Endothelial cell of umbilical vein (primary cell): Measurements from ENCODE around the gene HOXA9. TPM values are rescaled to one million over a fixed set of nuclear protein-coding genes. Genes with fewer than 3 reads are reported as not detected.

ENCODE experiments used
- BruUV-seq: library from RNA; stranded (reverse); fragments of 400-500 nt; replicated peaks from 2 replicates; lab custom pipeline; 2021; lab: Mats Ljungman, UMichigan
- CTCF ChIA-PET: fragments of 300-600, 350-600 bp; sonication (Branson Sonifier 250); formaldehyde crosslinking; loops from one replicate; lab custom pipeline; 2021; ENCODE audit warnings: antibody characterized with exemption, inconsistent platforms; lab: Charles Lee
- POLR2A ChIA-PET: fragments of 300-600, 350-600 bp; sonication (Branson Sonifier 250); formaldehyde crosslinking; loops from one replicate; lab custom pipeline; 2021; ENCODE audit warnings: antibody characterized with exemption, inconsistent platforms; lab: Charles Lee
- DNase-seq: peaks from one replicate; pipeline ENCODE4 v3.0.0-alpha.2; 2011; ENCODE audit warnings: low read depth, low spot score
- FAIRE-seq: peaks from 2 replicates; lab custom pipeline; 2011; peaks lifted over from hg19 to GRCh38; lab: Jason Lieb, UNC
- H2AFZ ChIP-seq: 2 replicates; pipeline ENCODE4 v1.6.0; 2012; ENCODE audit warnings: low read depth, low read length, control low read depth, inconsistent platforms
- H3K27ac ChIP-seq: 2 replicates; pipeline ENCODE4 v1.5.1; 2011; ENCODE audit warnings: low read depth, mild to moderate bottlenecking, control low read depth, low read length, moderate library complexity; ENCODE audit not compliant: insufficient read depth
- H3K27me3 ChIP-seq, 2 experiments: 2 replicates each; pipeline versions ENCODE4 v1.6.0 to v1.6.1; 2011; ENCODE audit warnings: low read length in 2 of 2, mixed read lengths in 1 of 2; ENCODE audit not compliant: control insufficient read depth in 2 of 2, insufficient read depth in 2 of 2
- H3K36me3 ChIP-seq, 2 experiments: 2 replicates in 1 of 2; 3 replicates in 1 of 2; pipeline ENCODE4 v1.5.1; 2011; ENCODE audit warnings: low read length in 2 of 2, mild to moderate bottlenecking in 1 of 2, moderate library complexity in 1 of 2; ENCODE audit not compliant: control insufficient read depth in 2 of 2, insufficient read depth in 2 of 2; ENCODE audit errors: extremely low read depth in 1 of 2
- H3K4me1 ChIP-seq: 3 replicates; pipeline ENCODE4 v1.5.1; 2011; ENCODE audit warnings: mild to moderate bottlenecking, low read length; ENCODE audit not compliant: control insufficient read depth, insufficient read depth; ENCODE audit errors: extremely low read depth
- H3K4me2 ChIP-seq: 2 replicates; pipeline ENCODE4 v1.6.1; 2011; ENCODE audit warnings: low read length, control low read depth, mixed read lengths; ENCODE audit not compliant: insufficient read depth
- H3K4me3 ChIP-seq, 3 experiments: fragments of 200-600 bp in 1 of 3; sonication (generic), shearing (Covaris generic) in 1 of 3; replicated peaks in 1 of 3; 2 replicates each; pipeline ENCODE4 v1.5.1; 2011 to 2016; ENCODE audit warnings: control low read depth in 3 of 3, low read length in 3 of 3, mild to moderate bottlenecking in 2 of 3, inconsistent platforms in 1 of 3, low read depth in 1 of 3, moderate library complexity in 1 of 3; ENCODE audit not compliant: insufficient read depth in 1 of 3
- H3K79me2 ChIP-seq: 2 replicates; pipeline ENCODE4 v1.6.0; 2012; ENCODE audit warnings: low read length, inconsistent platforms; ENCODE audit not compliant: control insufficient read depth, insufficient read depth
- H3K9ac ChIP-seq: replicated peaks from 2 replicates; pipeline ENCODE3; 2011; ENCODE audit warnings: low read length, control low read depth; ENCODE audit not compliant: insufficient read depth; ENCODE audit errors: extremely low read depth
- H3K9me1 ChIP-seq: replicated peaks from 3 replicates; pipeline ENCODE4 v1.6.0; 2011; ENCODE audit warnings: mild to moderate bottlenecking, low read length; ENCODE audit not compliant: control insufficient read depth, insufficient read depth; ENCODE audit errors: extremely low read depth
- H3K9me3 ChIP-seq: replicated peaks from 2 replicates; pipeline ENCODE4 v1.5.1; 2012; ENCODE audit warnings: low read length, inconsistent platforms; ENCODE audit not compliant: control insufficient read depth, insufficient read depth
- H4K20me1 ChIP-seq: replicated peaks from 2 replicates; pipeline ENCODE3; 2011; ENCODE audit warnings: mild to moderate bottlenecking, low read length; ENCODE audit not compliant: control insufficient read depth, insufficient read depth; ENCODE audit errors: extremely low read depth
- CTCF ChIP-seq, 2 donors: IDR thresholded peaks; 1 replicate in 1 of 2; 2 replicates in 1 of 2; pipeline ENCODE4 v1.5.1; 2011; ENCODE audit warnings: low read length in 2 of 2, mild to moderate bottlenecking in 2 of 2, moderate library complexity in 2 of 2, control low read depth in 1 of 2, inconsistent platforms in 1 of 2, low read depth in 1 of 2; ENCODE audit not compliant: insufficient read depth in 1 of 2; ENCODE audit errors: extremely low read depth in 1 of 2
- EZH2 ChIP-seq: IDR thresholded peaks from 2 replicates; pipeline ENCODE4 v1.6.1; 2012; ENCODE audit warnings: borderline replicate concordance, low read depth, mild to moderate bottlenecking, moderate library complexity, low read length, inconsistent platforms; ENCODE audit not compliant: severe bottlenecking
- FOS ChIP-seq: IDR thresholded peaks from 2 replicates; pipeline ENCODE4 v1.6.1; 2011; ENCODE audit warnings: mild to moderate bottlenecking, low read length, moderate library complexity, borderline replicate concordance; ENCODE audit not compliant: insufficient read depth
- JUN ChIP-seq: IDR thresholded peaks from 2 replicates; pipeline ENCODE4 v1.6.1; 2011; ENCODE audit warnings: borderline replicate concordance, low read depth; ENCODE audit not compliant: insufficient read length, insufficient read depth
- MAX ChIP-seq: IDR thresholded peaks from 2 replicates; pipeline ENCODE4 v1.6.1; 2011; ENCODE audit not compliant: insufficient read depth, insufficient read length
- MYC ChIP-seq: IDR thresholded peaks from one replicate; pipeline ENCODE4 v1.6.1; 2011; ENCODE audit warnings: mild to moderate bottlenecking, low read depth, low read length
- POLR2A ChIP-seq: IDR thresholded peaks from 2 replicates; pipeline ENCODE4 v1.6.1; 2012; ENCODE audit warnings: low read depth, mild to moderate bottlenecking, control low read depth, low read length
- POLR2AphosphoS5 ChIP-seq: IDR thresholded peaks from 2 replicates; pipeline ENCODE4 v1.6.1; 2012; ENCODE audit warnings: low read depth, mild to moderate bottlenecking, control low read depth, low read length, moderate library complexity; ENCODE audit not compliant: insufficient read depth
- dilution Hi-C: fragments of 300-500 bp; cut with MboI; formaldehyde crosslinking; loops from one replicate; pipeline ENCODE4 v1.15.0; 2019; ENCODE audit warnings: low sequenced_read_pairs; ENCODE audit not compliant: extremely low pct_ligation_motif_present
- intact Hi-C: fragments of 100-400 bp; cut with micrococcal nuclease; formaldehyde crosslinking; loops from one replicate; pipeline ENCODE4 v1.10.0; 2022
- polyA plus RNA-seq, 4 experiments: library from polyadenylated mRNA; depleted of rRNA in 3 of 4; stranded (reverse) in 3 of 4; unstranded in 1 of 4; fragments of >200 nt; gene quantifications; 2 replicates each; pipeline versions ENCODE4 v1.2.1 to v1.2.3, GENCODE V29; 2011 to 2012; ENCODE audit warnings: missing spikeins in 1 of 4
- total RNA-seq: library from RNA; stranded (reverse); gene quantifications from 2 replicates; pipeline ENCODE4 v1.2.3, GENCODE V29; 2021

HOXA9 gene
- total and polyA plus RNA-seq, 2 donors (not counting 3 experiments of a cell fraction or from before 2014, with no cell fraction given), result 47.2 to 61.6 TPM

GRCh38 chr7:27192546-27193334 lies 27.4 kb upstream of the HOXA9 start:
- H2AFZ ChIP-seq, result peak overlapping the region; percentile 58
- DNase-seq (no peak), FAIRE-seq (no peak)
- H3K27ac ChIP-seq, result no peak overlapping the region
- H3K9me3 ChIP-seq, result no peaks in the 10 kb centered on the region
- dilution Hi-C loops, result no loop called here
- TF ChIP-seq EZH2 (peak; percentile 36), JUN (no peak)
- ChIA-PET CTCF (interaction anchor here (0.6 to 1.5 kb wide), 6 partner anchors 9 to 901 kb away, joined by 3 to 7 read pairs (median 5); no protein-coding TSS in a partner anchor), POLR2A (no interaction called here)
- no TSS peak for BruUV-seq
- peaks cover 29 to 48% of the 10 kb centered on the region in 2 experiments for H3K27me3 ChIP-seq
- no peaks in the 10 kb centered on the region for H4K20me1 ChIP-seq
- no peaks in the 10 kb centered on the region for H3K9me1 ChIP-seq
- intact Hi-C loops, result no loop called here
- H3K9ac ChIP-seq, result no peak overlapping the region
- H3K4me2 ChIP-seq, result peak overlapping the region; percentile 46
- H3K79me2 ChIP-seq, result peaks cover 5% of the 10 kb centered on the region
- H3K4me1 ChIP-seq, result peaks cover 22% of the 10 kb centered on the region
- no peaks in the 10 kb centered on the region for H3K36me3 ChIP-seq
- peak overlapping the region; percentile 21 to 44 (median 34) for H3K4me3 ChIP-seq

GRCh38 chr7:27191833-27192545 lies 26.7 kb upstream of the HOXA9 start:
- TF ChIP-seq JUN (no peak), EZH2 (peak; percentile 0), MYC (no peak), MAX (no peak), POLR2AphosphoS5 (no peak), FOS (no peak), CTCF (IDR thresholded peaks at IDR 0.05; ENCODE audit: extremely low read depth in 1 of 2, insufficient read depth in 1 of 2, low read depth in 1 of 2, low read length in 2 of 2) (no peak), POLR2A (no peak)
- DNase-seq, result no peak
- Histone ChIP-seq H3K9ac (no peak overlapping the region), H3K79me2 (peaks cover 12% of the 10 kb centered on the region), H4K20me1 (no peaks in the 10 kb centered on the region), H3K9me3 (no peaks in the 10 kb centered on the region), H3K27ac (no peak overlapping the region), H3K36me3 (no peaks in the 10 kb centered on the region), H3K4me2 (peak overlapping the region; percentile 46), H3K4me1 (peaks cover 28% of the 10 kb centered on the region), H3K4me3 (peak overlapping the region in 1 of 3 experiments; percentile 21), H3K9me1 (no peaks in the 10 kb centered on the region), H3K27me3 (peaks cover 23 to 40% of the 10 kb centered on the region in 2 experiments), H2AFZ (peak overlapping the region; percentile 58)
- intact Hi-C loops, result no loop called here
- ChIA-PET CTCF (interaction anchor here (0.6 to 1.5 kb wide), 6 partner anchors 9 to 902 kb away, joined by 3 to 7 read pairs (median 5); no protein-coding TSS in a partner anchor), POLR2A (no interaction called here)
- no peak for FAIRE-seq
- no TSS peak for BruUV-seq
- dilution Hi-C loops, result no loop called here
